IMR-90 (cell line): Measurements from ENCODE around the gene KIF12.

Experiments used
- BHLHE40 ChIP-seq: fragments of 150-350 bp; IDR thresholded peaks from 2 replicates; pipeline ENCODE4 v1.6.1; 2016; ENCODE audit warnings: mild to moderate bottlenecking, low read depth, low read length
- CEBPB ChIP-seq: IDR thresholded peaks from 2 replicates; pipeline ENCODE4 v1.6.1; 2012; ENCODE audit warnings: low read depth, low read length, improper control_type of control experiment
- CHD1 ChIP-seq: IDR thresholded peaks from 2 replicates; pipeline ENCODE4 v1.6.1; 2012; ENCODE audit warnings: low read depth, low read length, improper control_type of control experiment
- FOS ChIP-seq: fragments of 150-350 bp; IDR thresholded peaks from 2 replicates; pipeline ENCODE4 v1.6.1; 2016; ENCODE audit warnings: low read depth, low read length
- MAFK ChIP-seq: IDR thresholded peaks from 2 replicates; pipeline ENCODE4 v1.6.1; 2012; ENCODE audit warnings: low read depth, low read length, improper control_type of control experiment
- MXI1 ChIP-seq: IDR thresholded peaks from 2 replicates; pipeline ENCODE4 v1.6.1; 2012; ENCODE audit warnings: low read depth, mild to moderate bottlenecking, low read length, moderate library complexity, borderline replicate concordance
- NFE2L2 ChIP-seq: fragments of 150-350 bp; IDR thresholded peaks from 2 replicates; pipeline ENCODE4 v1.6.1; 2016; ENCODE audit warnings: low read depth, mild to moderate bottlenecking, low read length
- POLR2A ChIP-seq: IDR thresholded peaks from 2 replicates; pipeline ENCODE4 v1.6.1; 2012; ENCODE audit warnings: mild to moderate bottlenecking, low read depth, low read length
- RAD21 ChIP-seq: IDR thresholded peaks from 2 replicates; pipeline ENCODE4 v1.6.1; 2012; ENCODE audit warnings: low read length, improper control_type of control experiment
- RFX5 ChIP-seq: IDR thresholded peaks from 2 replicates; pipeline ENCODE4 v1.8.0; 2012; ENCODE audit warnings: low read depth, mild to moderate bottlenecking, low read length, moderate library complexity
- SMC3 ChIP-seq: fragments of 150-350 bp; IDR thresholded peaks from 2 replicates; pipeline ENCODE4 v1.6.1; 2016; ENCODE audit warnings: low read depth, mild to moderate bottlenecking, antibody characterized with exemption, low read length, moderate library complexity
- TF ChIP-seq, protein P1 (sequence below): conservative IDR thresholded peaks from 2 replicates; pipeline ENCODE4 v1.5.1; 2012; ENCODE audit warnings: mild to moderate bottlenecking, low read depth, low read length, improper control_type of control experiment
- TF ChIP-seq, protein P2 (sequence below): fragments of 150-350 bp; IDR thresholded peaks from 2 replicates; pipeline ENCODE4 v1.6.1; 2016; ENCODE audit warnings: low read depth, mild to moderate bottlenecking, low read length, moderate library complexity, borderline replicate concordance
- TF ChIP-seq, protein P3 (sequence below): fragments of 150-350 bp; IDR thresholded peaks from 2 replicates; pipeline ENCODE4 v1.6.1; 2017; ENCODE audit warnings: mild to moderate bottlenecking, antibody characterized with exemption, low read length, low read depth

DNA sequence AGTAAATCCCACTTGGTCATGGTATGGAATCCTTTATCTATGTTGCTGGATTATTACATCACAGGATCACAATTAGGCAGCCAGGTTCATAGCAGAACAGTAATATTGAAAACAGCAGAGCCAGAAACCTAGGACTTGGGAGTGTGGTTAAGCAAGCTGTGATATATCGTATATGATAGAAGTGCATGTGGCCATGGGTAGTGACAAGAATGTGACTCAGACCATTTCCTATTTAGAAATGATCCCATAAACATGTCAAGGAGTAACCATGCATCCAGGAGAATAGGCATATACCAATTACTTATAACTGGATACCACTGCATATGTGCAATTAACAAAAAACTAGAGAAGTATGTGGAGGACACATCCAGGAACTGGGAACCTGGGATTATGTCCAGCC, 52.2 kb downstream of the KIF12 start:
- TF ChIP-seq, protein P1, sequence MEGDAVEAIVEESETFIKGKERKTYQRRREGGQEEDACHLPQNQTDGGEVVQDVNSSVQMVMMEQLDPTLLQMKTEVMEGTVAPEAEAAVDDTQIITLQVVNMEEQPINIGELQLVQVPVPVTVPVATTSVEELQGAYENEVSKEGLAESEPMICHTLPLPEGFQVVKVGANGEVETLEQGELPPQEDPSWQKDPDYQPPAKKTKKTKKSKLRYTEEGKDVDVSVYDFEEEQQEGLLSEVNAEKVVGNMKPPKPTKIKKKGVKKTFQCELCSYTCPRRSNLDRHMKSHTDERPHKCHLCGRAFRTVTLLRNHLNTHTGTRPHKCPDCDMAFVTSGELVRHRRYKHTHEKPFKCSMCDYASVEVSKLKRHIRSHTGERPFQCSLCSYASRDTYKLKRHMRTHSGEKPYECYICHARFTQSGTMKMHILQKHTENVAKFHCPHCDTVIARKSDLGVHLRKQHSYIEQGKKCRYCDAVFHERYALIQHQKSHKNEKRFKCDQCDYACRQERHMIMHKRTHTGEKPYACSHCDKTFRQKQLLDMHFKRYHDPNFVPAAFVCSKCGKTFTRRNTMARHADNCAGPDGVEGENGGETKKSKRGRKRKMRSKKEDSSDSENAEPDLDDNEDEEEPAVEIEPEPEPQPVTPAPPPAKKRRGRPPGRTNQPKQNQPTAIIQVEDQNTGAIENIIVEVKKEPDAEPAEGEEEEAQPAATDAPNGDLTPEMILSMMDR, result no peak
- TF ChIP-seq, protein P2, sequence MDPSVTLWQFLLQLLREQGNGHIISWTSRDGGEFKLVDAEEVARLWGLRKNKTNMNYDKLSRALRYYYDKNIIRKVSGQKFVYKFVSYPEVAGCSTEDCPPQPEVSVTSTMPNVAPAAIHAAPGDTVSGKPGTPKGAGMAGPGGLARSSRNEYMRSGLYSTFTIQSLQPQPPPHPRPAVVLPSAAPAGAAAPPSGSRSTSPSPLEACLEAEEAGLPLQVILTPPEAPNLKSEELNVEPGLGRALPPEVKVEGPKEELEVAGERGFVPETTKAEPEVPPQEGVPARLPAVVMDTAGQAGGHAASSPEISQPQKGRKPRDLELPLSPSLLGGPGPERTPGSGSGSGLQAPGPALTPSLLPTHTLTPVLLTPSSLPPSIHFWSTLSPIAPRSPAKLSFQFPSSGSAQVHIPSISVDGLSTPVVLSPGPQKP, result no peak
- TF ChIP-seq POLR2A, result no peak
- TF ChIP-seq MAFK, result no peak
- no peak for TF ChIP-seq RAD21
- no peak for TF ChIP-seq RFX5
- peak; percentile 20; the same call in 1 of the 2 replicates for TF ChIP-seq CEBPB
- TF ChIP-seq, protein P3, sequence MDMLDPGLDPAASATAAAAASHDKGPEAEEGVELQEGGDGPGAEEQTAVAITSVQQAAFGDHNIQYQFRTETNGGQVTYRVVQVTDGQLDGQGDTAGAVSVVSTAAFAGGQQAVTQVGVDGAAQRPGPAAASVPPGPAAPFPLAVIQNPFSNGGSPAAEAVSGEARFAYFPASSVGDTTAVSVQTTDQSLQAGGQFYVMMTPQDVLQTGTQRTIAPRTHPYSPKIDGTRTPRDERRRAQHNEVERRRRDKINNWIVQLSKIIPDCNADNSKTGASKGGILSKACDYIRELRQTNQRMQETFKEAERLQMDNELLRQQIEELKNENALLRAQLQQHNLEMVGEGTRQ, result no peak
- no peak for TF ChIP-seq MXI1
- no peak for TF ChIP-seq NFE2L2
- no peak for TF ChIP-seq SMC3
- TF ChIP-seq CHD1, result no peak
- no peak for TF ChIP-seq FOS
- TF ChIP-seq BHLHE40, result no peak
